GM18867 (cell line): ENCODE measurements around the gene CLBA1.

ENCODE experiments used
- ATAC-seq: cut with Tn5 transposase; IDR thresholded peaks from one replicate; pipeline ENCODE4 v1.9.1; 2021; ENCODE audit warnings: mild to moderate bottlenecking, moderate library complexity; ENCODE audit not compliant: unreplicated experiment

Gene CLBA1

GRCh38 chr14:105005329-105005928, 19.8 kb downstream of the CLBA1 start:
- no peak for ATAC-seq

- ATAC-seq, result no peak
These were observed 20.6 kb downstream of the CLBA1 start for GRCh38 chr14:105005929-105006830.

- ATAC-seq, result no peak
These were observed 21.4 kb downstream of the CLBA1 start for GRCh38 chr14:105006831-105007592.

GRCh38 chr14:105007593-105008264, 22.1 kb downstream of the CLBA1 start:
- ATAC-seq, result no peak

DNA sequence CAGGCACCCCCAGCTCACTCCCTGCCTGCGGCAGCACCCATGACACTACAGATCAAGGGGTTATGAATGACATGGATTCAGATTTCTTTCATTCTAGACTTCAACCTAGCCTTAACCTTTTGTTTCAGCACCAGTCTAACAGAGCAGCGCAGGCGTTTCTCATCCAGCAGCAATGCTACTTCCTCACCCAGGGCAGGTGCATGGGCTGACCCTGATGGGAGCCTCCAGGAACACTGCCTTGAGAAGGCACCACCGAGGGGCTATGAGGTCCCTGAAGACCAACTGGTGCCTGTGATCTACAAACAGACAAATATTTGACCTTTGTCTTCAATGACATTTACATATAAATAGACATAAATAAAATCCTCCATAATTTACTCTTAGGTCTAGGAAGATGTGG, 24.5 kb downstream of the CLBA1 start:
- no peak for ATAC-seq

GRCh38 chr14:105010891-105011291, 25.3 kb downstream of the CLBA1 start:
- no peak for ATAC-seq

- ATAC-seq, result no peak
These were observed 25.9 kb downstream of the CLBA1 start for GRCh38 chr14:105011312-105011990.

DNA sequence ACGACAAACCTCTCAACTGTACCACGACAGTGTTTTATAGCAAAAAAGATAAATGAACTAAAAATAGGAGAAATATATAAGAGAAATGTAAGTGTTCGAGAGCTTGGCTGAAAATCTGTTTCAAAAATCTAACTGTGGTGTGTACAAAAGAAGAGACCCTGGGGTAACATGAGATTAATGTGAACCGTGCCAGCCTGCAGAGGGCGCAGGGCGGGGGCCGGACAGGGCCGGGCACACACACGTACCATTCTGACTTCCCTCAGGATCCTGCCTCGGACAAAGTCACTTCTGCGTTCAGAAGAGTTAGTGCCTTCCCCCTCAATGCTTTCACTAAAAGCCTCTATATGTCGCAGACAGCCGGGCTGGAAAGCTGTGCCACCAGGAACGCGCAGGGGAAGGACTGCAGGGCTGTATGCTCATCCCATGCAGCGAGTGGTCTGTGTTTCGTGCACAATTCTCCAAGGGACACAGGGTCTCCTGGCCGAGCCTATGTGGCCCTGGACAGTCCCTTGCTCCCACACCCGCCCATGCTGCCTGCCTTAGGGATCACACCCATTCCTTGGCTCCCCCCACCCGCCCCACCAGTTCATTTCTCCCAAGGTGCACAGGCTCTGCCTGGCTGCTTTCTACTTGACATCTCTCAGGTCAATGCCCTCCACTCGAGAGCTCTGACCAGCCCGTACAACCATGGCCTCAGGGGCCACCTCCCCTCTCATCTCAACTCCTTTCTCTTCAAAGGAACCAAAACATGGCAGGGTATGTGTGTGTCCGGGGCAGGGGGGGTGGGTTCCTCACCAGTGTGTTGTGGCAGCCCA, 26.8 kb downstream of the CLBA1 start:
- no peak for ATAC-seq

DNA sequence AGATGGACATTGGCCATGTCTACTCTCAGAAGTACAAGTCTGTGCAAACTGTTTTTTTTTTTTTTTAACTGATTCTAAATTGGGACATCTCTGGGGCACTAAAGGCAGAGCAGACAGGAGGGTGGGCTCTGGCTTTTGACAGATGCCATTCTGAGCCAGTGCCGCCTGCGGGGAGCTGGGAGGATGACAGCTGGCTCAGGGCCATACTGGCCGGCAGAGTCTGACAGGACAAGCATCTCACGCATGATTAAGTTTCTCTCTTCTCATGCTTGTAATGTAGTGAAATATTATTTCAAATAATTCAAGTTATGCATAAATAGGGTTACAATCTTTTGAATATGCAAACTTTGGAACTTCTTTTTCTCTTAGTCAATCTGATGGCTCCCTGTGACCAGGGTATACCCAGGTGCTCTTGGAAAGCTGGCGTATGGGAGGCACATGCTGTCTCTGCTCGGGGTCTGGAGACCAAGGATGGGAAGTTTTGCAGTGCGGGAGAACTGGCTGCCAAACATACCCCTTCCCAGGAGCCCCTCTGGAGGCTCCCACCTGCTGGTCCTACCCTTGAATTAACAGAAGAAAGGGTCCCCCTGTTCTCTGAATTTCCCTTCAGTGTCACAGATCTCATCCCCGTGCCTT, 27.7 kb downstream of the CLBA1 start:
- ATAC-seq, result no peak

DNA sequence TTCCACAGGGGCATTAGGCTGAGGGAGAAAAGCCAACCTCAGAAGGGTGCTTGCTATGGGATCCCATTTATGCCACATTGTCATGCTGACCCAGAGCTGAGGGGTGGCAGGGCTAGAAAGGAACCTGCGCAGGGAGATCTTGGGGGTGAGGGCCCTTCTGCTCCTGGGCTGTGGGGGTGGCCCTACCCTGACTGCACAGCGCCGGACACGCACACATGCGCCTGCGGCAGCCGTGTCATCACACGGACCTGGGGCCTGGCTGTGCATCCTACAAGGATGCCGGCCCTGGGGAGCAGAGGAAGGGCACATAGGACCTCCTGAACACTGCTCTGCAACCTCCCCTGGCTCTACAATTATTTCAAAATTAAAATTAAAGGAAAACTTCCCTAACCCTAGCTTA, 28.4 kb downstream of the CLBA1 start:
- ATAC-seq, result no peak

GRCh38 chr14:105014631-105015030, 29.0 kb downstream of the CLBA1 start:
- ATAC-seq, result no peak

- ATAC-seq, result no peak
These were observed 29.7 kb downstream of the CLBA1 start for GRCh38 chr14:105015242-105015641.

GRCh38 chr14:105015905-105016304, 30.3 kb downstream of the CLBA1 start:
- no peak for ATAC-seq

DNA sequence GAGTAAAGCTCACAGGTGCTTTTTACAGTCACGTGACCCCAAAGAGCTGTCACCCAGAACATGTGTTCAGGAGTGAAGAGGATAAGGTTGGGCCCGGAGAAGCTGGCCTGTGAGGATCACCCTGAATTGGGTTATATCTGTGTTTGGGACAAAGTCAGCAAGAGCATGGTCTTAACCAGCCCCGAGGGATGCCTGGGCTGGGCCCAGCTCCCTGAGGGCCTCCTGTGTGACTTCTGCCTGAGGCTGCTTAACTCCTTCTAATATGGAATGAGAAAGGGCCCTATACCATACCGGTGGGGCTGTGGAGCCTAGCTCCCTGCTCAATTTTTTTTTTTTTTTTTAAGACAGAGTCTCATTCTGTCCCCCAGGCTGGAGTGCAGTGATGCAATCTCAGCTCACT, 32.8 kb downstream of the CLBA1 start:
- no peak for ATAC-seq

DNA sequence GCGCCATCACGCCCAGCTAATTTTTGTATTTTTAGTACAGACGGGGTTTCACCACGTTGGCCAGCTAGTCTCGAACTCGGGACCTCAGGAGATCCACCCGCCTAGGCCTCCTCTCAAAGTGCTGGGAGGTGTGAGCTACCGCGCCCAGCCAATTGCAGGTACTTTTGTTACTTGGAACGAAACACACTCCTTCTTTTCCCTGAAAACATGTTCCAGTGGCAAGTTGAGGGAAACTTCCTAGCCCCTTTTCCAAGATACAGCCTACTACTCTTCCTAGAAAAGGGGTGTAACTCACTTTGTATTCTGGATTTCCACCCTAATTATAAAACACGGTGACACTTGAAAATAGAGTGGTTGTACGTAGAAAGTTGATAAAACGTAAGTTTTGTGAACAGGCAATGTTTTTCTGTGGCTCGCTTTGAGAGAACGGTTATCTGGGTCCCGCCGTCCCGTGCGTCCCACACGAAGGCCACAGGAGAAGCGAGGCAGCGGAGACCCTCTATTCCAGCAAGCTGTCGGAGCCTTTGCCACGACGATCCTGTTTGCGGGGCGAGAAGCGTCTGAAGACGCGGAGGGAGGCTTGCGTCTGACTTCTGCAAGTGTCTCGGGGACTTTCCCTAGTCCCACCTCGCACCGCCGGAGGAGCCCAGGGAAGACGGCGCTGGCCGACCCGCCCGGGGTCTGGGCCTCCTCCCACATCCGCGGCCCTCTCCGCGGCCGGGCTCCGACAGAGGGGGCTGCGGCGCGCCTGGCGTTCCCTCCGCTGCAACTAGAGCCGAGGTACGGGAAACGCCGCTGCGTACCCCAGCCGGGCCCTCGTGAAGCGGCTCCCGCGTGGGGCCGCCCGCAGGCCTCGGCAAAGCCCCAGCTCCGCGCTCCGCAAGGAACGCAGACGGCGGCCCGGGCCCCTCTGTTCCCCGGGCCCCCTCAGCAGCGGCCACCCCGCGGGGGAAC, 34.5 kb downstream of the CLBA1 start:
- ATAC-seq, result peak; percentile 27

- ATAC-seq, result peak; percentile 75
These were observed 35.4 kb downstream of the CLBA1 start, which contains the start of gene CDCA4 for GRCh38 chr14:105020815-105021655. TSS of gene CDCA4 (minus strand) at chr14:105021083. CDS start at chr14:105011929, 9,154 bp downstream.

DNA sequence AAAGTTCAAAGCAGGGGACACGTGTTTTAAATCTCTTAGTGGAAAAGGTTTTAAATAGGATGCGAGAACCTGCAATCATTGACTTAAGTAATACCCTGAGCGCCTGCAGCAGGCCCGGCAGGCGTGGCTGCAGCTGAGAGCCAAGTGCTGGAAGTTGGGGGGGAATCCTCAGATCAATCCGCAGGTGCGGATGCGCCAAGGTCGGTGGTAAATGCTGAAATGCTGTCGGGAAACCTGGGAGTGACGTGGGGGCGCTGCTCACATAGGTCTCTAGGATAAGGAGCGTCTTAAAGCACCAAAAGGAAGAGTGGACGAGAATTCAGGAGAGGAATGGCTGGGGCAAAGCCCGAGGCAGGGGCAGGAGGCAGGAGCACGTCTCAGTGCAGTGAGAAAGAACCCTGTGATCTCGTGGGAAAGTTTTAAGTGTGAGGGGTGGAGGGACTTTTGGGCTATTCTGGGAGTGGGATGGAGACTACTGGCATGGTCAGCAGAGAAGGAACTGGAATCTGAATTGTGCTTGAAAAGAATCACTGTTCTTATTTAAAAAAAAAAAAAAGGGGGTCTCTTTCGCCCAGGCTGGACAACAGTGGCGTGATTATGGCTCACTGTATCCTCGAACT, 36.2 kb downstream of the CLBA1 start:
- no peak for ATAC-seq
